ENCODE data around the gene PNMA6A. TPM values are rescaled to one million over a fixed set of nuclear protein-coding genes. Genes with fewer than 3 reads are reported as not detected.

Gene PNMA6A
- polyA plus RNA-seq, 1 of the 3 experiments (the other 2 are of a cell fraction), result 0.81 TPM

DNA sequence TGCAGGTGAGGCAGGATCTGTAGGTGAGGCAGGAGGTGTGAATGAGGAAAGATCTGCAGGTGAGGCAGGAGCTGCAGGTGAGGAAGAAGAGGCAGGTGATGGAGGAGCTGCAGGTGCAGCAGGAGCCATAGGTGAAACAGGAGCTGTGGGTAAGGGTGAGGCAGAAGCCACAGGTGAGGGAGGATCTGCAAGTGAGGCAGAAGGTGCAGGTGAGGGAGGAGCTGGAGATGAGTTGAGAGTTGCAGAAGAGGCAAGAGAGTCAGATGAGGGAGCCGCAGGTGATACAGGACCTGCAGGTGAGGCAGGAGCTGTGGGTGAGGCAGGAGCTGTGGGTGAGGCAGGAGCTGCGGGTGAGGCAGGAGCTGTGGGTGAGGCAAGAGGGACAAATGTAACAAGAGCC, 43.1 kb upstream of the PNMA6A start (continued):
- no peak for TF ChIP-seq MXI1 (IDR thresholded peaks at IDR 0.05; ENCODE audit: low read depth, low read length)
- no peak for TF ChIP-seq CHD2 (IDR thresholded peaks at IDR 0.05; ENCODE audit: low read length, partially characterized antibody)
- no peak for TF ChIP-seq RXRA (IDR thresholded peaks at IDR 0.05; ENCODE audit: borderline replicate concordance, low read depth)
- TF ChIP-seq EZH2phosphoT487 (IDR thresholded peaks at IDR 0.05; ENCODE audit: borderline replicate concordance, low read depth), result no peak
- TF ChIP-seq GATA2 (CRISPR knock-in tag; IDR thresholded peaks at IDR 0.05), result no peak
- TF ChIP-seq MEF2A (IDR thresholded peaks at IDR 0.05; ENCODE audit: borderline replicate concordance, low read depth), result no peak
- TF ChIP-seq, protein P1, sequence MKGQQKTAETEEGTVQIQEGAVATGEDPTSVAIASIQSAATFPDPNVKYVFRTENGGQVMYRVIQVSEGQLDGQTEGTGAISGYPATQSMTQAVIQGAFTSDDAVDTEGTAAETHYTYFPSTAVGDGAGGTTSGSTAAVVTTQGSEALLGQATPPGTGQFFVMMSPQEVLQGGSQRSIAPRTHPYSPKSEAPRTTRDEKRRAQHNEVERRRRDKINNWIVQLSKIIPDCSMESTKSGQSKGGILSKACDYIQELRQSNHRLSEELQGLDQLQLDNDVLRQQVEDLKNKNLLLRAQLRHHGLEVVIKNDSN (IDR thresholded peaks at IDR 0.05; ENCODE audit: borderline replicate concordance, low read depth), result no peak
- TF ChIP-seq POLR2AphosphoS5 (IDR thresholded peaks at IDR 0.05; ENCODE audit: low read depth, low read length), result no peak
- no peak for TF ChIP-seq RCOR1 (IDR thresholded peaks at IDR 0.05; ENCODE audit: low read length)
- TF ChIP-seq GABPA (IDR thresholded peaks at IDR 0.05; ENCODE audit: low read depth), result no peak

DNA sequence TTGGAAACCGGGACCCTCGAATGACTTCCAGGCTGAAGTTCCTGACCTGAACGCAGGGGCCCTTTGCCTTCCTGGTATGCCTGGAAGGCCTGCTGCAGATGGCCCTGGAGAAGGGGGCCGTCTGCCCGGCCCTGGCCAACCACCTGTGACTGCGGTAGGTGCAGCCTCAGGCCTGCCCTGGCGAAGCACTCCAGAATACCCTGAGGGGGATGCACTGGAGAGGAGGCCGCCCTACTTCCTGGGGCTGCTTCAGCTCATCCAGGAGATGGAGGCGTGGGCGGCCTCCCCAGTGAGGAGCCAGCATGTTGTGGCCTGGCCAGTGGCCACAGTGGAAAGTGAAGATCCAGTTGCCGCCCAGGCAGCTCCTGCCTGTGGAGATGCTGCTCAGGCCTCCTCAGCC, 42.4 kb upstream of the PNMA6A start:
- DNase-seq, result no peak
- WGBS (ENCODE audit: low lambda C conversion rate), result 52% methylated on average over 4 of the region's 11 CpGs

More for the DNA sequence above, 42.4 kb upstream of the PNMA6A start:
- no peak overlapping the region for H3K4me3 ChIP-seq (ENCODE audit: low read depth in 2 of 2, low read length in 1 of 2)
- no peaks in the 10 kb centered on the region for H3K9me2 ChIP-seq
- H3K9me3 ChIP-seq, result no peaks in the 10 kb centered on the region
- H3K27me3 ChIP-seq (ENCODE audit: insufficient read depth), result peaks cover 22% of the 10 kb centered on the region
- no peak overlapping the region for H3K4me2 ChIP-seq
- no peaks in the 10 kb centered on the region; a peak in 1 of 4 replicates for H3K4me1 ChIP-seq (ENCODE audit: control insufficient read depth in 1 of 2, insufficient read depth in 2 of 2, low read depth in 1 of 2, low read length in 1 of 2)
- no peaks in the 10 kb centered on the region for H3F3A ChIP-seq (replicated peaks; ENCODE audit: insufficient read depth)
- no peaks in the 10 kb centered on the region for H3K79me2 ChIP-seq (ENCODE audit: insufficient read depth)
- no peak overlapping the region for H3K9ac ChIP-seq
- no peaks in the 10 kb centered on the region for H4K20me1 ChIP-seq (ENCODE audit: insufficient read depth)
- ChIA-PET CTCF (interaction anchor here (1.3 kb wide), 1 partner anchor 88 kb away, joined by 3 read pairs; no protein-coding TSS in a partner anchor), POLR2A (no interaction called here)
- TF ChIP-seq MXI1 (IDR thresholded peaks at IDR 0.05; ENCODE audit: low read depth, low read length) (no peak), TEAD4 (IDR thresholded peaks at IDR 0.05; ENCODE audit: borderline replicate concordance, insufficient read depth) (no peak), FOXM1 (IDR thresholded peaks at IDR 0.05; ENCODE audit: low read depth) (no peak), TAF1 (IDR thresholded peaks at IDR 0.05; ENCODE audit: borderline replicate concordance, low read depth, low read length) (no peak), GATA2 (CRISPR knock-in tag; IDR thresholded peaks at IDR 0.05) (no peak), CHD2 (IDR thresholded peaks at IDR 0.05; ENCODE audit: low read length, partially characterized antibody) (no peak), GABPA (IDR thresholded peaks at IDR 0.05; ENCODE audit: low read depth) (no peak), NFIC (IDR thresholded peaks at IDR 0.05; ENCODE audit: borderline replicate concordance) (no peak), FOSL2 (IDR thresholded peaks at IDR 0.05; ENCODE audit: borderline replicate concordance, low read depth) (no peak), ELF1 (IDR thresholded peaks at IDR 0.05) (no peak), POLR2AphosphoS5 (IDR thresholded peaks at IDR 0.05; ENCODE audit: low read depth, low read length) (no peak)
- TF ChIP-seq, protein P2, sequence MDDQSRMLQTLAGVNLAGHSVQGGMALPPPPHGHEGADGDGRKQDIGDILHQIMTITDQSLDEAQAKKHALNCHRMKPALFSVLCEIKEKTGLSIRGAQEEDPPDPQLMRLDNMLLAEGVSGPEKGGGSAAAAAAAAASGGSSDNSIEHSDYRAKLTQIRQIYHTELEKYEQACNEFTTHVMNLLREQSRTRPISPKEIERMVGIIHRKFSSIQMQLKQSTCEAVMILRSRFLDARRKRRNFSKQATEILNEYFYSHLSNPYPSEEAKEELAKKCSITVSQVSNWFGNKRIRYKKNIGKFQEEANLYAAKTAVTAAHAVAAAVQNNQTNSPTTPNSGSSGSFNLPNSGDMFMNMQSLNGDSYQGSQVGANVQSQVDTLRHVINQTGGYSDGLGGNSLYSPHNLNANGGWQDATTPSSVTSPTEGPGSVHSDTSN (IDR thresholded peaks at IDR 0.05), result no peak
- TF ChIP-seq, protein P3, sequence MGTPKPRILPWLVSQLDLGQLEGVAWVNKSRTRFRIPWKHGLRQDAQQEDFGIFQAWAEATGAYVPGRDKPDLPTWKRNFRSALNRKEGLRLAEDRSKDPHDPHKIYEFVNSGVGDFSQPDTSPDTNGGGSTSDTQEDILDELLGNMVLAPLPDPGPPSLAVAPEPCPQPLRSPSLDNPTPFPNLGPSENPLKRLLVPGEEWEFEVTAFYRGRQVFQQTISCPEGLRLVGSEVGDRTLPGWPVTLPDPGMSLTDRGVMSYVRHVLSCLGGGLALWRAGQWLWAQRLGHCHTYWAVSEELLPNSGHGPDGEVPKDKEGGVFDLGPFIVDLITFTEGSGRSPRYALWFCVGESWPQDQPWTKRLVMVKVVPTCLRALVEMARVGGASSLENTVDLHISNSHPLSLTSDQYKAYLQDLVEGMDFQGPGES (IDR thresholded peaks at IDR 0.05; ENCODE audit: low read depth, low read length), result no peak
- TF ChIP-seq, protein P4, sequence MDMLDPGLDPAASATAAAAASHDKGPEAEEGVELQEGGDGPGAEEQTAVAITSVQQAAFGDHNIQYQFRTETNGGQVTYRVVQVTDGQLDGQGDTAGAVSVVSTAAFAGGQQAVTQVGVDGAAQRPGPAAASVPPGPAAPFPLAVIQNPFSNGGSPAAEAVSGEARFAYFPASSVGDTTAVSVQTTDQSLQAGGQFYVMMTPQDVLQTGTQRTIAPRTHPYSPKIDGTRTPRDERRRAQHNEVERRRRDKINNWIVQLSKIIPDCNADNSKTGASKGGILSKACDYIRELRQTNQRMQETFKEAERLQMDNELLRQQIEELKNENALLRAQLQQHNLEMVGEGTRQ (IDR thresholded peaks at IDR 0.05; ENCODE audit: borderline replicate concordance, low read depth, low read length), result no peak
- no peak overlapping the region for H2AFZ ChIP-seq (ENCODE audit: low read depth)
- no peak overlapping the region for H3K27ac ChIP-seq (ENCODE audit: low read depth in 2 of 2, low read length in 1 of 2)
- H3K36me3 ChIP-seq (replicated peaks in 1 of 2; ENCODE audit: control insufficient read depth in 1 of 2, insufficient read depth in 2 of 2, low read length in 1 of 2), result no peaks in the 10 kb centered on the region

Measured in SK-N-SH (cell line).